ENCODE results near the gene SAMD14.

Gene SAMD14

DNA sequence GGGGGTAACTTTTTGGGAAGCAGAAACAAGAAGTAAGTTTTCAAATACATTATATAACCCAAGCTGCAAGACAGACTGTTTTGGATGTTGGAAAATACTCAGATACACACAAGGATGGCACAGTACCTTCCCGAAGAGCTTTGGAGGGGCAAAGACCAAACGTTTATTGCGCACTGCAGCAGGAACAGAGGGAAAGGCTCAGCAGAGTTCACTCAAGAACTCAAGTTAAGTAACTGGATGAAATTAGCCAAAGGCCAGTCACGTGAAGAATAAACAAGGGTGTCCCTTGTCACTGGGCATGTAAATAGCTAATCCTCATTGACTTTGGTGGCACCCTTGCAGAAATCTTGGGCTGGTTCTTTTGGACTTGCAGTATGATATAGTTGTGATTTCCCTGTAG is 32.0 kb downstream of the SAMD14 start:
- H3K27ac ChIP-seq (ENCODE audit: insufficient read depth in 1 of 2, low read depth in 1 of 2, low read length in 2 of 2, poor library complexity in 1 of 2, severe bottlenecking in 2 of 2) = no peak overlapping the region
- H3K9me3 ChIP-seq (ENCODE audit: control extremely low read depth in 1 of 5, control insufficient read depth in 4 of 5, insufficient read depth in 2 of 5, low read depth in 1 of 5, low read length in 4 of 5) = no peaks in the 10 kb centered on the region
- ChIA-PET POLR2A (no interaction called here), CTCF (interaction anchor here (1.0 to 11.8 kb wide), 4 partner anchors 10 to 63 kb away, joined by 3 to 134 read pairs (median 8); no protein-coding TSS in a partner anchor)
- peaks cover 0 to 31% (median 23%) of the 10 kb centered on the region in 4 experiments for H3K36me3 ChIP-seq (ENCODE audit: control insufficient read depth in 4 of 4, insufficient read depth in 4 of 4, low read length in 3 of 4)
- DNase-seq = no peak
- no peak overlapping the region for H3K4me3 ChIP-seq (ENCODE audit: control insufficient read depth in 1 of 7, extremely low read depth in 1 of 7, insufficient read depth in 4 of 7, low read depth in 2 of 7, low read length in 6 of 7)
- peaks cover 0 to 24% (median 22%) of the 10 kb centered on the region in 4 experiments for H3K4me1 ChIP-seq (ENCODE audit: control extremely low read depth in 1 of 4, control insufficient read depth in 4 of 4, insufficient read depth in 4 of 4, low read length in 3 of 4)
- WGBS (ENCODE audit: insufficient coverage) = 95% methylated on average over 4 of the region's 4 CpGs
- no peaks in the 10 kb centered on the region for H3K27me3 ChIP-seq (replicated peaks in 2 of 5; ENCODE audit: control insufficient read depth in 4 of 5, insufficient read depth in 5 of 5, low read length in 4 of 5)

DNA sequence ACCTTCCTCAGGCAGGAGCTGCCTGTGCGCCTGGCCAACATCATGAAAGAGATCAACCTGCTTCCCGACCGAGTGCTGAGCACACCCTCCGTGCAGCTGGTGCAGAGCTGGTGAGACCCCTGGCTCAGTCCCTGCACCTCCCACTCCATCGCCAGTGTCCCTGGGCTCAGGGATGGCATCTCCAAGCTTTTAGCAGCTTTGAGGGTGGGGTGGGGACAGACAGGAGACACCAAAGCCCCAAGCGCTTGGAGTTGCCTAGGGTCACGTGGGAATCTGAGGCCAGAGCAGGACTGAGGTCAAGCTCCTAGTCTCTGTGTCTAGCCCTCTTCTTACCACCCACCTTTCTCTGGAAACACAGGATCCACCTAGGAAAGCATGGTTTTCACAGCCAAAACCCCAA is 32.5 kb downstream of the SAMD14 start:
- 98% methylated on average over 7 of the region's 7 CpGs for WGBS (ENCODE audit: insufficient coverage)
- ChIA-PET POLR2A (no interaction called here), CTCF (interaction anchor here (1.4 to 11.8 kb wide), 5 partner anchors 10 to 70 kb away, joined by 3 to 134 read pairs (median 7); no protein-coding TSS in a partner anchor)
- no peak for DNase-seq
- Histone ChIP-seq H3K27ac (ENCODE audit: insufficient read depth in 1 of 2, low read depth in 1 of 2, low read length in 2 of 2, poor library complexity in 1 of 2, severe bottlenecking in 2 of 2) (no peak overlapping the region), H3K9me3 (ENCODE audit: control extremely low read depth in 1 of 5, control insufficient read depth in 4 of 5, insufficient read depth in 2 of 5, low read depth in 1 of 5, low read length in 4 of 5) (no peaks in the 10 kb centered on the region), H3K4me3 (ENCODE audit: control insufficient read depth in 1 of 7, extremely low read depth in 1 of 7, insufficient read depth in 4 of 7, low read depth in 2 of 7, low read length in 6 of 7) (no peak overlapping the region), H3K27me3 (replicated peaks in 2 of 5; ENCODE audit: control insufficient read depth in 4 of 5, insufficient read depth in 5 of 5, low read length in 4 of 5) (no peaks in the 10 kb centered on the region), H3K4me1 (ENCODE audit: control extremely low read depth in 1 of 4, control insufficient read depth in 4 of 4, insufficient read depth in 4 of 4, low read length in 3 of 4) (peaks cover 0 to 24% (median 22%) of the 10 kb centered on the region in 4 experiments), H3K36me3 (ENCODE audit: control insufficient read depth in 4 of 4, insufficient read depth in 4 of 4, low read length in 3 of 4) (peaks cover 0 to 31% (median 21%) of the 10 kb centered on the region in 4 experiments)

DNA sequence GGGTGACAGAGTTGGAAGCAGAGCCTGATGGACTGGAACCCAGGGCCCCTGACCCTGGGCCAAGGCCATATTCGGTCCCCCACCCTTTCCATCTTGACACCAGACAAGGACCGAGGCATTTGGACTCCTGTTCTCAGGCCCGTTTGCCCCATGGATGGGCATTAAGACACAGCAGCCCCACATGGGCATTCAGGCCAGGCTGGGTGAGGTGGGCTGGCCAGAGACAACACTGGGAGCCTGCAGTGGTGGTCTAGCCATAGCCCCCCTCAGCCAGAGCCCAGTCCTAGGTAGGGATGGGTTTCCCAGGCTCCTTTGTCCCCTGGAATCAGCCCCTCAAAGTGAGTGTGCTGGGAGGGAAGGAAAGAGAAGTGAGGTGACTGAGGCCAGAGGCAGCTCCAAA is 33.2 kb downstream of the SAMD14 start:
- POLR2A ChIA-PET = no interaction called here
- Histone ChIP-seq H3K27me3 (replicated peaks in 2 of 5; ENCODE audit: control insufficient read depth in 4 of 5, insufficient read depth in 5 of 5, low read length in 4 of 5) (no peaks in the 10 kb centered on the region), H3K36me3 (ENCODE audit: control insufficient read depth in 4 of 4, insufficient read depth in 4 of 4, low read length in 3 of 4) (peaks cover 0 to 31% (median 20%) of the 10 kb centered on the region in 4 experiments), H3K4me1 (ENCODE audit: control extremely low read depth in 1 of 4, control insufficient read depth in 4 of 4, insufficient read depth in 4 of 4, low read length in 3 of 4) (peaks cover 0 to 24% (median 20%) of the 10 kb centered on the region in 4 experiments), H3K27ac (ENCODE audit: insufficient read depth in 1 of 2, low read depth in 1 of 2, low read length in 2 of 2, poor library complexity in 1 of 2, severe bottlenecking in 2 of 2) (no peak overlapping the region), H3K9me3 (ENCODE audit: control extremely low read depth in 1 of 5, control insufficient read depth in 4 of 5, insufficient read depth in 2 of 5, low read depth in 1 of 5, low read length in 4 of 5) (no peaks in the 10 kb centered on the region), H3K4me3 (ENCODE audit: control insufficient read depth in 1 of 7, extremely low read depth in 1 of 7, insufficient read depth in 4 of 7, low read depth in 2 of 7, low read length in 6 of 7) (peak overlapping the region in 1 of 7 experiments; percentile 95)
- CTCF ChIA-PET = interaction anchor here (1.1 to 11.8 kb wide), 5 partner anchors 9 to 71 kb away, joined by 3 to 134 read pairs (median 7); no protein-coding TSS in a partner anchor
- WGBS (ENCODE audit: insufficient coverage) = 97% methylated on average over 3 of the region's 3 CpGs
- no peak for DNase-seq

DNA sequence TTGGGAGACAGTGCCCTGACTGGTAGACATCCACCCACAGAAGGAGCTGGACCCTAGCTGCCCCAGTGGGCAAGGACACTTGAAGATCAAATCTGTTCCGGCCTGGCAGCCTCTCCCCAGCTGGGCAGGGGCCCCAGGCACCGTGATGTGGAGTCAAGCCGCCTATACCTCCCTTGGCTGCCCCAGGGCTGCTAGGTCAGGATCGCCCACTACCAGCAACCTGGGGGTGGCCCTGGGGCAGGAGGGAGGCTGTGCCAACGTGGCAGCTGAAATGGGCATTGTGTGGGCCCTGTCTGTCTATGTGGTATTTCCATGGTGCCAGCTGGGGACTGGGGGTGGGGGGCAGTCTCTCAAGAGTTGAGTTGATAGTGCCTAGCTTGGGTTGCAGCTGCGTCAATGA is 33.9 kb downstream of the SAMD14 start:
- no peaks in the 10 kb centered on the region for H3K27me3 ChIP-seq (replicated peaks in 2 of 5; ENCODE audit: control insufficient read depth in 4 of 5, insufficient read depth in 5 of 5, low read length in 4 of 5)
- H3K4me1 ChIP-seq (ENCODE audit: control extremely low read depth in 1 of 4, control insufficient read depth in 4 of 4, insufficient read depth in 4 of 4, low read length in 3 of 4) = peaks cover 0 to 24% (median 19%) of the 10 kb centered on the region in 4 experiments
- WGBS (ENCODE audit: insufficient coverage) = 34% methylated on average over 3 of the region's 6 CpGs
- H3K27ac ChIP-seq (ENCODE audit: insufficient read depth in 1 of 2, low read depth in 1 of 2, low read length in 2 of 2, poor library complexity in 1 of 2, severe bottlenecking in 2 of 2) = peak overlapping the region in 1 of 2 experiments; percentile 85
- POLR2A ChIA-PET = no interaction called here
- H3K4me3 ChIP-seq (ENCODE audit: control insufficient read depth in 1 of 7, extremely low read depth in 1 of 7, insufficient read depth in 4 of 7, low read depth in 2 of 7, low read length in 6 of 7) = peak overlapping the region; percentile 77 to 95 (median 84)
- no peak for DNase-seq
- peaks cover 0 to 31% (median 19%) of the 10 kb centered on the region in 4 experiments for H3K36me3 ChIP-seq (ENCODE audit: control insufficient read depth in 4 of 4, insufficient read depth in 4 of 4, low read length in 3 of 4)
- H3K9me3 ChIP-seq (ENCODE audit: control extremely low read depth in 1 of 5, control insufficient read depth in 4 of 5, insufficient read depth in 2 of 5, low read depth in 1 of 5, low read length in 4 of 5) = no peaks in the 10 kb centered on the region
- CTCF ChIA-PET = interaction anchor here (0.6 to 11.8 kb wide), 7 partner anchors 17 to 1799 kb away, joined by 3 to 134 read pairs (median 3); no protein-coding TSS in a partner anchor

DNA sequence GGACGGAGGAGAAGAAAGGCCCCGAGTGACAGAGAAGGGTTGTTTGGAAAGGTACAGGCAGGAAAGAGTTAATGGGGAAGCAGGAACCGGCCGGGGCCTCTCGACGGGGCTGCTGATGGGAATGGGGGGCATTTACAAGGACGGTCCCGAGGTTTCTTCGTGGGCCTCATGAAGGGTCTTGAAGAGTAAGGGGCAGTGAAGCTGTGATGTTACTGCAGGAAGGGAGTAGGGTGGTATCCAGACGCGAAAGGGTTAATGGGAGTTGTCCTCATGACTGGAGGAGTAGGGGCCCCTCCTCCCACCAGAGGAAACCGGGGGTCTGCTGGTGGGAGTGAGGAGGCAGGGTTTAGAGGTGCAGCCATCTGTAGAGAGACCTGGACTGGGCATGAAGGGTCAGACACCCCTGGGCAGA is 34.3 kb downstream of the SAMD14 start:
- WGBS (ENCODE audit: insufficient coverage) = 0% methylated on average over 12 of the region's 12 CpGs
- H3K27me3 ChIP-seq (replicated peaks in 2 of 5; ENCODE audit: control insufficient read depth in 4 of 5, insufficient read depth in 5 of 5, low read length in 4 of 5) = no peaks in the 10 kb centered on the region
- H3K9me3 ChIP-seq (ENCODE audit: control extremely low read depth in 1 of 5, control insufficient read depth in 4 of 5, insufficient read depth in 2 of 5, low read depth in 1 of 5, low read length in 4 of 5) = no peaks in the 10 kb centered on the region
- peaks cover 0 to 31% (median 17%) of the 10 kb centered on the region in 4 experiments for H3K36me3 ChIP-seq (ENCODE audit: control insufficient read depth in 4 of 4, insufficient read depth in 4 of 4, low read length in 3 of 4)
- CTCF ChIA-PET = interaction anchor here (0.6 to 11.8 kb wide), 7 partner anchors 18 to 1799 kb away, joined by 3 to 134 read pairs (median 4); no protein-coding TSS in a partner anchor
- H3K4me3 ChIP-seq (ENCODE audit: control insufficient read depth in 1 of 7, extremely low read depth in 1 of 7, insufficient read depth in 4 of 7, low read depth in 2 of 7, low read length in 6 of 7) = peak overlapping the region; percentile 77 to 95 (median 84)
- DNase-seq = peak in 1 of 3 donors; percentile 27
- H3K27ac ChIP-seq (ENCODE audit: insufficient read depth in 1 of 2, low read depth in 1 of 2, low read length in 2 of 2, poor library complexity in 1 of 2, severe bottlenecking in 2 of 2) = peak overlapping the region; percentile 61 to 85
- peaks cover 0 to 24% (median 19%) of the 10 kb centered on the region in 4 experiments for H3K4me1 ChIP-seq (ENCODE audit: control extremely low read depth in 1 of 4, control insufficient read depth in 4 of 4, insufficient read depth in 4 of 4, low read length in 3 of 4)
- POLR2A ChIA-PET = no interaction called here

DNA sequence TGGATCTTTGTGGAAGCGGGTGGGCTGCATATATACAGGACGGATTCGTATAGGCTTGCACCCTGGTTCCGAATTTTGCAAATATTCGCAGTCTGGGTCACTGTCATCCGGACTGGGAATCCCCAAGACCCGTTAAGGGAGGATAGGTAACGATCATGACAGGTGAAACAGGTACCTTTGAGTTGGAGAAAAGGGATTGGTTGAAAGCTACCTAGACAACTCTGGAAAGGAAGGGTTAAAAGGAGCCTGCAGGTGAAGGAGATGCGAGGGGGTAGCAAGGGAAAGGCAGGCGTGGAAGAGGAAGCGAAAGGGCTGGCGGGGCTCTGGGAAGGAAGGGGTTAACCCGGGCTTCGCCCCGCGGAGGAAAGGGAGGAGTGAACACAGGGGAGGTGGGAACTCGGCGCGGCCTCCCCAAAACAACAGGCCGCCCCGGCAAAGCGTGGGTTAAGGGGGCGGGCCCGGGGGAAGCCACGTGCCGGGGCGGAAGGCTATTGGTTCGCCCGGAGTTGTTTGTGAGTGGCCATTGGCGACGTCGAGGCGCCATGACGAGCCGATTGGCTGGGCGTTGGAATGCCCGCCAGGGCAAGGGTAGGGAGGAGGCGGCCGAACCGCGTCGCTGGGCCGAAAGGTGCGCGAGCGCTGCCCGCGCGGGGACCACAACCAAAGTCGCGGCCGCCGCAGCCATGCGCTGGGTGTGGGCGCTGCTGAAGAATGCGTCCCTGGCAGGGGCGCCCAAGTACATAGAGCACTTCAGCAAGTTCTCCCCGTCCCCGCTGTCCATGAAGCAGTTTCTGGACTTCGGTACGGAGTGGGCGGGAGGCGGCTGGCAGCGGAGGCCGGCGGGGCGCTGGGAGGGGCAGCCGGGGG is 35.0 kb downstream of the SAMD14 start, which contains the start of gene PDK2:
Gene PDK2 (plus strand): TSS at position 599 of the 867 bp plus-strand sequence. CDS start 85 bp downstream, at position 684.
- Histone ChIP-seq H3K9me3 (ENCODE audit: control extremely low read depth in 1 of 5, control insufficient read depth in 4 of 5, insufficient read depth in 2 of 5, low read depth in 1 of 5, low read length in 4 of 5) (no peaks in the 10 kb centered on the region), H3K27ac (ENCODE audit: insufficient read depth in 1 of 2, low read depth in 1 of 2, low read length in 2 of 2, poor library complexity in 1 of 2, severe bottlenecking in 2 of 2) (peak within 1 kb of the TSS; percentile 61 to 85), H3K4me3 (ENCODE audit: control insufficient read depth in 1 of 7, extremely low read depth in 1 of 7, insufficient read depth in 4 of 7, low read depth in 2 of 7, low read length in 6 of 7) (peak within 1 kb of the TSS; percentile 77 to 97 (median 84)), H3K27me3 (replicated peaks in 2 of 5; ENCODE audit: control insufficient read depth in 4 of 5, insufficient read depth in 5 of 5, low read length in 4 of 5) (no peaks in the 10 kb centered on the region), H3K4me1 (ENCODE audit: control extremely low read depth in 1 of 4, control insufficient read depth in 4 of 4, insufficient read depth in 4 of 4, low read length in 3 of 4) (peaks cover 0 to 24% (median 19%) of the 10 kb centered on the region in 4 experiments), H3K36me3 (ENCODE audit: control insufficient read depth in 4 of 4, insufficient read depth in 4 of 4, low read length in 3 of 4) (peaks cover 0 to 27% (median 14%) of the 10 kb centered on the region in 4 experiments)
- WGBS (ENCODE audit: insufficient coverage) = under 1% methylated on average over 63 of the region's 68 CpGs
- ChIA-PET POLR2A (interaction anchor here (1.3 kb wide), 1 partner anchor 67 kb away, joined by 4 read pairs; no protein-coding TSS in a partner anchor), CTCF (interaction anchor here (0.8 to 11.8 kb wide), 26 partner anchors 9 to 197 kb away, joined by 3 to 134 read pairs (median 5); partner anchors contain the start of gene SGCA)
- DNase-seq = peak; percentile 97 to 99 (median 98)
